Fibroblast of gingiva (primary cell): ENCODE data around the gene MTTP.

ENCODE experiments used
- DNase-seq: peaks from one replicate; pipeline ENCODE4 v3.0.0-alpha.2; 2011; ENCODE audit warnings: low read depth

MTTP gene

GRCh38 chr4:99642725-99643489, 68.3 kb downstream of the MTTP start:
- peak; percentile 66 for DNase-seq

DNA sequence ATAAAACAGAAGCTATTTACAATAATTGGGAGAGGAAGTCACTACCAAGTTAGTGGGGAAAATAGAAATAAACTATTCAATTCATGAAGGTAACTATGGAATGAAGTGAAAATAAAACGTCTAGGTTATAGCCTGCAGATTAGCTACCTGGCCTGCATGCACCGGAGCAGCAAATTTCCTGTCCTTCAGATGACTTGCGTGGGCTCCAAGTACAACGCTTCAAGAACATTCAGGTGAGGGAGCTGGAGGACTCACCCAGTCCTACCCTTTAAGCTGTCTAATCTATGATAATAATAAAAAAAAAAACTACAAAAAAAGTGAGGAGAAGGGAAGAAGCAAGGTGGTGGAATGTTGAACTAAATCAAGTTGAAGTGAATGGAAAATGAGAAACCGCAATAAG, 69.8 kb downstream of the MTTP start:
- no peak for DNase-seq

DNA sequence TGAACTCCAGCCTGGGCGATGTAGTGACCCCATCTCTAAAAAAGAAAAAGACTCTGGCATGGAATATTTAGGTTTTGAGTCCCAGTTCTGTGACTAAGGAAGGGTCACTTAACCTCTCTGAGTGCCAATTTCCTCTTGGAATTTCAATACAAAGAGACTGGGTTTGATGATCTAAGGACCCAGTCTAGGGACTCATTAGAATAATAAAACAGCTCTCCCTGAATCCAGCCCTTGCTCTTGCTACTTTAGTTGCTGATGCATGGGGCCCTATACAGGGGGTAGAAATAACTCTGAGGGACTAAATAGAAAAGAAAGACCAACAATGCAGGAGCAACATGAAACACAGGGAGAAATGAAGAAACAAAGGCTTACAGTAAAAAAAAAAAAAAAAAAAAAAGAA, 70.4 kb downstream of the MTTP start:
- DNase-seq = no peak

GRCh38 chr4:99645638-99646037, 71.0 kb downstream of the MTTP start:
- DNase-seq = peak; percentile 8

DNA sequence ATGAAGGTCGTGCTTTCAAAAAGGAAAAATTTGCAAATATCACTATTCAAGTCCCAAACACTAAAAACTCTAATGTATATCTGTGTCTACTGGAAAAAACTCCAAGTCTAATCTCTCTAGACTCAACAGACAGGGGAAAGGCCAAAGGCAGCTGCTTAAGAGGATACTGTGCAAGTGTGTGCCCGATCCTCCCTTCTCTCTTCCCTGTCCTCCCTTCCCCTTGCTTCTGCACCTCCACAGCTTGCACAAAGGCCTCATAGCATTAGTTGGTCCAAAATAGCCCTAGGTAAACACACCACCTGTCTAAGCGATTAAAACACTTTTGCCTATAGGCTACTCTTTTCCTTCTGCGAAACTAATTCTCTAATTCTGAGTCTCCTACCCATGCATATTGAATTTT, 72.4 kb downstream of the MTTP start:
- no peak for DNase-seq

DNA sequence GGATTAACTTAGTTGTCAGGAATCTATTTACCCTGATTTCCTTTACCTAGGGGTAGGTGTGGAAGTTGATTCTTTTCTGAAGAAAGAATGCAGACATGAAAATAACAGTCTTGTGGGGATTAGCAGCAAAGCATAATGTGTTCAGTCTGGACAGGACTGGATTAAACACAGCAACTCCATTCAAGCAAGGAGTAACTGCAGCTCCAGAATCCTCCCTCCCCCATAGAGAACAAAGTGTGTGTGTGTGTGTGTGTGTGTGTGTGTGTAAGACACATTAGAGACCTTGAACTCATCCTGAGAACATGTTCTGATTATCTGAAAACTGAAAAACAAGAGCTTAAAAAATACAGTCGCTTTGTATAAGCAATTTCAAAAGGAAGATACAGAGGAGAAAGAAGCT, 73.7 kb downstream of the MTTP start:
- DNase-seq = no peak

DNA sequence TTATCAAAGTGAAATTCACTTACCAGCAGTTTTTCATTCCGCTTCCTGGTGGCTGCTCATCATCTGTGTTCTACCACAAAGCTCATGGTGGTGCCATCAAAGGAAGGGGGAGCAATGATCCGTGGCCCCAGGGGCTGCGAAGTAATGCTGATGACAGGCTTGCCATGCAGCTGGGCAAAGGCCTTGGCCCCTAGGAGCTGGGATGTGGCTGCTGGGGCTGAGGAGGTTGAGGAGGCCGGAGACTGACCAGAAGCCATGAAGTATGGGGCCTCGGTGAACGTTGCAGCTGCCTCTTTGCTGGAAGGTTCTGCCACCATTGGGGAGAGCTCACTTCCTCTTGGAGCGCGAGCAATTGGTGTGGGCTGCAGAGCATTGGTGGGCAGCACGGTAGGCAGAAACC, 74.6 kb downstream of the MTTP start:
- no peak for DNase-seq

DNA sequence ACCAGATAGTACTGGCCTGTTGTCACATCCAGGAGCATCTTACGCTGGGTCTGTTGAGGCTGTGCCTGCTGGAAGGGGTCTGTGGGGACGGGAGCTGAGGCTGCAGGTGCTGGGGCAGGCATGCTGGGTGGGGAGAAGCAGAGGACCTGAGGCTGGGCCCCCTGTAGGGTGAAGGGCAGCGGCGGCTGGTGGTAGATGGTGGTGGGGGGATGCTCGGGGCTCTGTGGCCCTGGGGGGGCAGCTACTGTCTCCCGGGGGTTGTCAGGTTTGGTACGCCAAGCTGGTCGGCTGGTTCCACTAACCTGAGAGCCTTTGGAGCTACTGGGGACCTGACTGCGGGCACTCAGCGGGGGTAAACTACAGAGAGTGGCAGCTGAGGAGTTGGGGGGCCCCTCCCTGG, 75.2 kb downstream of the MTTP start:
- DNase-seq = no peak

GRCh38 chr4:99651016-99651769, 76.6 kb downstream of the MTTP start:
- no peak for DNase-seq

GRCh38 chr4:99651811-99652485, 77.3 kb downstream of the MTTP start:
- no peak for DNase-seq

DNA sequence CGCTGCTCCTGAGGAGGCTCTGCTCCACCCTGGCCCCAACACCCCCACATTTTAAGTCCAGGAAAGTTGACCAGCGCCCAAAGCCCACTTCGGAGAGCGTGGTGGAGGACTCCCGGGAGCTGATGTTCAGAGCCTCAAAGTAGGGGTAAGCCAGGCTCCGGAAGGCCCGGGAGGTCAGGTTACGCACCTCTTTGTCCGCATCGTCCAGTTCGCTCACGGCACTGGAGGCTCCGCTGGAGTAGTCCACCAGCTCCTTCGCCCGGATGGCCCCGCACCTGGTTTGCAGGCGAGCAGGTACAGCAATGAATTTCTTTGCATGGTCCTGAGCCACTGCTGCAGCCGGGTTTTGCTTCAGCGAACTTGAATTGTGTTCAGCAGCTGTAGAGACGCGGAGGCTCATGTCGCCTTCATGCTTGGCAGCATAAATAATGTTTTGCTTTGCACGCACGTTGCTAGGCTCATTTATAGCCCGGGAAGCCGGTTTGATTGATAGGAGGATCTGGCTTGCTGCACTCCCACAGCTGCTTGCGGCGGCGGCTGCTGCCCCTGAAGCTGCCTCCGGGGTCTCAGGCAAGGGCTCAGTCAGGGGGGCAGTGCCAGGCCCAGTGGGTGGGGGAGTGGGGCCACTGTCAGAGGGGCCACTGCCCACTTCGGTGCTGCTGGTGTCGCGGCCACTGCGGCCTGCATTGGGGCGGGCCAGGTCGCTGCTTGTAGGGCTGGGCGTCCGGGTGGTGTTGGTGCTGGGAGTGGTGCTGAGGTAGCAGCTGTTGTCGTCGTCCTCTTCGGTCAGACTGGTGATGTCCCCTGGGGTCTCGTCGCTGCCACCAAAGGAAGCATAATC, 78.2 kb downstream of the MTTP start:
- DNase-seq = no peak

DNA sequence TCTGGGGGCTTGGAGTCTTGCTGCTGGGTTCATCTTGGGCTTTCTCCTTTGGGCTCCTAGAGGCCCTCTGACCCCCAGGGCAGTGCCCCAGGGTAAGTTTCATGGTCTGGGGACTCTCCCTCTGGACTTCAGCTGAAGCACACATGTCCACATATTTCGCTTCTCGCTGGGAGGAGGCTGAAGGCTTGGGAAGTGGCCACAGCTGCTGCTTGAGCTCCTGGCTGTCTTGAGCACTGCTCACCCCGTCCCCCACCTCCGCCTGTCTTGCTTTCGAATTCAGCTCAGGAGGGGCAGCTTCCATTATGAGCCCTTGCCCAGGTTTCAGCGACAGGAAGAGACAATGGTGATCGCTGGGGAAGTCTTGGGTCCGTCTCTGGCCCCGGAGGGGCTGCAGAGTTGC, 79.3 kb downstream of the MTTP start:
- DNase-seq = no peak

DNA sequence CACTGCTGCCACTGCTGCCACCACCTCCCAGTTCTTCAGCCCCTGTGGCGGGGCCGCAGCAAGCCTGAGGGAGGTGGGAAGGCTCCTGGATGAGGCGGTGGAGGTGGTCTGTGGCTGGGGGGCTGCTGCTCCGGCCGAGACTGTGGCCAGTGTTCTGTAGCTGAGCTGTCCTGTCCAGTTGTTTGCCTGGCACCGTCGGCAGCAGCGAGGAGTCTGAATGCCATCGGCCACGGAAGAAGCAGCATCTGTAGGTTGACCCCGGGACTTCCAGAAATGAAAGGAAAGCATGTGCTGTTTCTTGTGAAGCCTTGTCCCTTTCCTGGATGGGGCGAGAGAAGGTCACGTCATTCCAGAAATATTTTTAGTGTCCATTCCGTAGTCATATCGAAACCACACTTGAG, 79.7 kb downstream of the MTTP start:
- no peak for DNase-seq

GRCh38 chr4:99655308-99656081, 80.9 kb downstream of the MTTP start:
- peak; percentile 81 for DNase-seq

GRCh38 chr4:99657798-99658197, 83.2 kb downstream of the MTTP start, which contains the start of gene C4orf54:
Gene C4orf54, minus strand, starts transcription at chr4:99657828. Its CDS starts 3,180 bp downstream, at chr4:99654648.
- no peak for DNase-seq

- no peak for DNase-seq
These were observed 84.0 kb downstream of the MTTP start for GRCh38 chr4:99658666-99659065.

DNA sequence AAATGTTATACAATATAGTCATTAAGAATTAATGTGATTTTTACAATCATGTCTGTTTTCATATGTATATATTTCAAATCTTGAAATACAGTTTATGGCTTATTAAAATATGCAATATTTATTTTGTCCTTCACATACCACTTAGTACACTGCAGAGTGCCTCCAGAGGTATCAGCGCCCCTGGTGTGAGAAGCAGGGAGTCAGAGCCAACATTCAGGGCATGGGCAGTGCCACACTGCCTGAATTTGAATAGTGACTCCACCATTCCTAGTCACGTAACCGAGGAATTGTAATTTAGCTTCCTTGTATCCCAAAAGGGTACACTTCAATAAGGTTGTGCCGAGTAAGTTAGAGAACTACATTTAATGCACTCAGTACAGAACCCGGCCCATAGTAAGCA, 87.3 kb downstream of the MTTP start:
- no peak for DNase-seq

- DNase-seq = no peak
These were observed 90.1 kb downstream of the MTTP start for GRCh38 chr4:99664716-99665115.

DNA sequence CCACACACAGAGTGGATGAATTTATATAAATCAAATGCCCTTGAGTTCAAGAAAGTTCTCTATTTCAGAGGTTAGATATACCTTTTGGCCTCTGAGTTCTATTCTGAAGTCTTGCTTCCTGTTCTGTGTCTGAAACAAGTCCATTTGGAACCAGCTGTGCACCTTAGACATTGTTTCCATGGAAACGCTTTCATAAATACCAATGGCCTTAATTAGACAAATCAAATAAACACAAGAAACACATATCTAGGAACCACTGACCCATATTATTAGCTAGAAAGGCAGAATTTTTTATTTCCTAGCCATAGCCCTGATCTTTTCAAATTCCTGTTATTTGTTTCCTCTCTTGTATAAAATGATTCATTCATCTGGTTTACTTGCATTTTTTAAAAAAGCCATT, 91.4 kb downstream of the MTTP start:
- no peak for DNase-seq

DNA sequence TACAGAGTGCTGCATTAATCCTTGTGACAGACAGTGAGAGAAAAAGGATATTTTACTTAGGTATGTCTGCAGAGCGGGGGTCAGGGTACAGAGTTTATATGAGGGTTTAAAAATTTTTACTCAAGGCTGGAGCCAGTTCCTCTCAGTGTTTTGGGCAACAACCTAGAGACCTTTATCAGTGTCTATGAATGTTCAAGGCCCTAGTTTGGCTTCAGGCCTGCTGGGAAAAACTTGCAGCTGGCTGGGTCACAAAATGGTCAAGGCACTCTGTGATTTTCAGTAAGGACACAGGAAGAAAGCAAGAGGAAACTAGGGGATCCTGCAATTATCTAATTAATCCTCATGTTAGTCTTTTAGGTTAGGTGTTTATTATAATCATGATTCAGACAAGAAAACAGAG, 93.8 kb downstream of the MTTP start:
- DNase-seq = no peak

- no peak for DNase-seq
These were observed 94.5 kb downstream of the MTTP start for GRCh38 chr4:99669084-99669483.
